GM23338 (cell line): ENCODE data around the gene TNFSF13B. TPM values are rescaled to one million over a fixed set of nuclear protein-coding genes. Genes with fewer than 3 reads are reported as not detected.
A peak's percentile ranks its signal among the peaks of the same experiment; 100 is the strongest.

ENCODE experiments used
- ATAC-seq: fragments of 200-7000 bp; cut with Tn5 transposase; 3 replicates; pipeline ENCODE4 v1.9.1; 2020
- DNase-seq: peaks from one replicate; pipeline ENCODE4 v3.0.0-alpha.2; 2015; ENCODE audit warnings: low spot score
- H2AFZ ChIP-seq: fragments of 200-600 bp; sonication (generic); 2 replicates; pipeline ENCODE4 v1.8.0; 2016; ENCODE audit warnings: antibody characterized with exemption, mild to moderate bottlenecking, moderate library complexity
- H3F3A ChIP-seq: fragments of 200-600 bp; sonication (generic); replicated peaks from 2 replicates; pipeline ENCODE4 v1.8.0; 2017; ENCODE audit warnings: antibody characterized with exemption, mixed run types, low read depth
- H3K27ac ChIP-seq: fragments of 200-600 bp; sonication (generic); 2 replicates; pipeline ENCODE4 v1.6.1; 2016; ENCODE audit warnings: low read depth
- H3K27me3 ChIP-seq: fragments of 200-600 bp; sonication (generic); 2 replicates; pipeline ENCODE4 v1.8.0; 2016; ENCODE audit warnings: mild to moderate bottlenecking, mixed run types, moderate library complexity; ENCODE audit not compliant: insufficient read depth
- H3K36me3 ChIP-seq: fragments of 200-600 bp; sonication (generic); 2 replicates; pipeline ENCODE4 v1.8.0; 2016; ENCODE audit warnings: mild to moderate bottlenecking; ENCODE audit not compliant: insufficient read depth
- H3K4me1 ChIP-seq: fragments of 200-600 bp; sonication (generic); 2 replicates; pipeline ENCODE4 v1.8.0; 2016; ENCODE audit warnings: mild to moderate bottlenecking, moderate library complexity; ENCODE audit not compliant: insufficient read depth
- H3K4me2 ChIP-seq: fragments of 200-600 bp; sonication (generic); 2 replicates; pipeline ENCODE4 v1.7.1; 2017; ENCODE audit warnings: mixed run types
- H3K4me3 ChIP-seq: fragments of 200-600 bp; sonication (generic); 2 replicates; pipeline ENCODE4 v1.6.1; 2016; ENCODE audit warnings: mixed run types
- H3K79me2 ChIP-seq: fragments of 200-600 bp; sonication (generic); replicated peaks from 2 replicates; pipeline ENCODE4 v1.8.0; 2017; ENCODE audit warnings: mild to moderate bottlenecking; ENCODE audit not compliant: insufficient read depth
- H3K9me2 ChIP-seq: fragments of 200-600 bp; sonication (generic); 2 replicates; pipeline ENCODE4 v1.8.0; 2017; ENCODE audit not compliant: insufficient read depth
- H4K20me1 ChIP-seq: fragments of 200-600 bp; sonication (generic); replicated peaks from 2 replicates; pipeline ENCODE4 v1.8.0; 2017; ENCODE audit warnings: mild to moderate bottlenecking; ENCODE audit not compliant: insufficient read depth
- H3K27ac Mint-ChIP-seq: 2 replicates; pipeline ENCODE4 v1.8.0; 2020; ENCODE audit warnings: inconsistent platforms, mild to moderate bottlenecking, moderate library complexity, mixed read lengths
- H3K27me3 Mint-ChIP-seq: 3 replicates; pipeline ENCODE4 v1.8.0; 2022; ENCODE audit warnings: low read depth, mild to moderate bottlenecking, moderate library complexity, mixed read lengths, inconsistent platforms; ENCODE audit not compliant: insufficient read depth, poor library complexity
- H3K36me3 Mint-ChIP-seq: 3 replicates; pipeline ENCODE4 v1.8.0; 2021; ENCODE audit warnings: low read depth, mild to moderate bottlenecking, inconsistent platforms, moderate library complexity, mixed read lengths
- H3K4me1 Mint-ChIP-seq: 3 replicates; pipeline ENCODE4 v1.8.0; 2020; ENCODE audit warnings: mild to moderate bottlenecking, inconsistent platforms, mixed read lengths
- H3K4me3 Mint-ChIP-seq: 3 replicates; pipeline ENCODE4 v1.8.0; 2021; ENCODE audit warnings: moderate library complexity, mild to moderate bottlenecking, inconsistent platforms, mixed read lengths
- H3K9me3 Mint-ChIP-seq: 3 replicates; pipeline ENCODE4 v1.8.0; 2020; ENCODE audit warnings: moderate library complexity, mild to moderate bottlenecking, inconsistent platforms, mixed read lengths
- CREB1 ChIP-seq: fragments of 250-450 bp; sonication (Bioruptor Pico); IDR thresholded peaks from 2 replicates; pipeline ENCODE4 v1.5.0; 2020; ENCODE audit warnings: low read depth, mild to moderate bottlenecking, moderate library complexity
- EZH2 ChIP-seq: fragments of 200-600 bp; sonication (generic); IDR thresholded peaks from one replicate; pipeline ENCODE4 v1.8.0; 2017; ENCODE audit warnings: antibody characterized with exemption, mild to moderate bottlenecking, low read depth; ENCODE audit not compliant: unreplicated experiment
- EZH2phosphoT487 ChIP-seq: fragments of 200-600 bp; sonication (generic); IDR thresholded peaks from one replicate; pipeline ENCODE4 v1.8.1; 2018; ENCODE audit warnings: antibody characterized with exemption; ENCODE audit not compliant: unreplicated experiment
- JUNB ChIP-seq: IDR thresholded peaks from one replicate; pipeline ENCODE4 v1.6.1; 2016; ENCODE audit warnings: antibody characterized with exemption; ENCODE audit not compliant: unreplicated experiment
- NANOG ChIP-seq: IDR thresholded peaks from 2 replicates; pipeline ENCODE4 v1.6.1; 2016; ENCODE audit warnings: antibody characterized with exemption, borderline replicate concordance
- POLR2AphosphoS5 ChIP-seq: IDR thresholded peaks from 2 replicates; pipeline ENCODE4 v1.6.1; 2016; ENCODE audit warnings: antibody characterized with exemption, low read depth
- STAT1 ChIP-seq: IDR thresholded peaks from one replicate; pipeline ENCODE4 v1.6.1; 2016; ENCODE audit warnings: antibody characterized with exemption; ENCODE audit not compliant: unreplicated experiment
- ZNF114 ChIP-seq: fragments of 250-450 bp; sonication (Bioruptor Pico); IDR thresholded peaks from 2 replicates; pipeline ENCODE4 v1.5.0; 2020; ENCODE audit warnings: mild to moderate bottlenecking, moderate library complexity
- ZNF331 ChIP-seq: fragments of 250-450 bp; sonication (Bioruptor Pico); IDR thresholded peaks from 2 replicates; pipeline ENCODE4 v1.5.0; 2020; ENCODE audit warnings: low read depth, mild to moderate bottlenecking, moderate library complexity
- polyA plus RNA-seq: library from polyadenylated mRNA; unstranded; fragments of >200 nt; fragmentation: Nextera tagmentation; extraction: Ambion mirVana; gene quantifications from 2 replicates; pipeline ENCODE4 v1.2.1, GENCODE V29; 2016
- total RNA-seq: library from RNA; depleted of rRNA; stranded (reverse); fragments of >200 nt; shearing (Covaris generic); gene quantifications from 2 replicates; pipeline ENCODE4 v1.2.3, GENCODE V29; 2014
- TF ChIP-seq, protein P1 (sequence below): IDR thresholded peaks from one replicate; pipeline ENCODE4 v1.6.1; 2018; ENCODE audit warnings: antibody characterized with exemption; ENCODE audit not compliant: unreplicated experiment
- TF ChIP-seq, protein P2 (sequence below), 2 experiments: fragments of 200-600 bp in 1 of 2; sonication (generic) in 1 of 2; conservative IDR thresholded peaks; 2 replicates each; pipeline versions ENCODE4 v1.5.1 to v1.6.1; 2016 to 2017; ENCODE audit warnings: antibody characterized with exemption in 2 of 2, low read depth in 2 of 2, mild to moderate bottlenecking in 2 of 2, moderate library complexity in 1 of 2
- TF ChIP-seq, protein P3 (sequence below): fragments of 250-450 bp; sonication (Bioruptor Pico); IDR thresholded peaks from 2 replicates; pipeline ENCODE4 v1.5.0; 2020; ENCODE audit warnings: mild to moderate bottlenecking, moderate library complexity
- TF ChIP-seq, protein P4 (sequence below): IDR thresholded peaks from 2 replicates; pipeline ENCODE4 v1.6.1; 2016; ENCODE audit warnings: antibody characterized with exemption

The TNFSF13B gene
- total and polyA plus RNA-seq, 2 experiments from 2014 or later: 0.10 to 0.55 TPM

DNA sequence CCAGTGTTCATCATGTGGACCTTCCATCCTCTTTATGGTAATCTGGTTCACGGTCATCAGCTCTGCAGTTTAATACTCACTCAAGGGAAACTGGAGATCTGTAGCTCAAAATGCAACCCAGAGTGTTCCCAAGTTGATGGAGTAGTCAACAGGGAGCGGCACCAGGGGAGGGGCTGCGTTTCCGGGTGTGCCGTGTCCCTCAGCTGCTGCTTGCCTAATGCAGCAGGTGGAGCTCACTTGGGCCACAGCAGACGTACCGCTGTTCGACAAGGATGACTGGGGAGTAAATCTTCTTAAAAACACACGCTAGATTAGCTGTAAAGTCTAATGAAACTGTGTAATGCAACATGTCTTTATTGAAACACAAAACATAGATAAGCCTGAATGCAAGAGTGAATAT is 81.1 kb downstream of the TNFSF13B start:
- Mint-ChIP-seq H3K27me3 (peaks cover 3% of the 10 kb centered on the region), H3K4me3 (no peak overlapping the region), H3K27ac (no peak overlapping the region), H3K4me1 (peaks cover 14% of the 10 kb centered on the region), H3K36me3 (no peaks in the 10 kb centered on the region), H3K9me3 (no peaks in the 10 kb centered on the region)
- Histone ChIP-seq H3K79me2 (no peaks in the 10 kb centered on the region), H3K36me3 (no peaks in the 10 kb centered on the region), H3K4me3 (no peak overlapping the region), H3K27ac (no peak overlapping the region), H3F3A (no peaks in the 10 kb centered on the region), H3K4me1 (no peaks in the 10 kb centered on the region), H3K9me2 (no peaks in the 10 kb centered on the region), H4K20me1 (no peaks in the 10 kb centered on the region), H2AFZ (peak overlapping the region; percentile 52; the same call in 1 of the 2 replicates), H3K27me3 (no peaks in the 10 kb centered on the region), H3K4me2 (no peak overlapping the region)
- DNase-seq (no peak), ATAC-seq (no peak)
- no peak for TF ChIP-seq POLR2AphosphoS5
- no peak for TF ChIP-seq EZH2phosphoT487
- no peak for TF ChIP-seq ZNF331
- TF ChIP-seq, protein P1, sequence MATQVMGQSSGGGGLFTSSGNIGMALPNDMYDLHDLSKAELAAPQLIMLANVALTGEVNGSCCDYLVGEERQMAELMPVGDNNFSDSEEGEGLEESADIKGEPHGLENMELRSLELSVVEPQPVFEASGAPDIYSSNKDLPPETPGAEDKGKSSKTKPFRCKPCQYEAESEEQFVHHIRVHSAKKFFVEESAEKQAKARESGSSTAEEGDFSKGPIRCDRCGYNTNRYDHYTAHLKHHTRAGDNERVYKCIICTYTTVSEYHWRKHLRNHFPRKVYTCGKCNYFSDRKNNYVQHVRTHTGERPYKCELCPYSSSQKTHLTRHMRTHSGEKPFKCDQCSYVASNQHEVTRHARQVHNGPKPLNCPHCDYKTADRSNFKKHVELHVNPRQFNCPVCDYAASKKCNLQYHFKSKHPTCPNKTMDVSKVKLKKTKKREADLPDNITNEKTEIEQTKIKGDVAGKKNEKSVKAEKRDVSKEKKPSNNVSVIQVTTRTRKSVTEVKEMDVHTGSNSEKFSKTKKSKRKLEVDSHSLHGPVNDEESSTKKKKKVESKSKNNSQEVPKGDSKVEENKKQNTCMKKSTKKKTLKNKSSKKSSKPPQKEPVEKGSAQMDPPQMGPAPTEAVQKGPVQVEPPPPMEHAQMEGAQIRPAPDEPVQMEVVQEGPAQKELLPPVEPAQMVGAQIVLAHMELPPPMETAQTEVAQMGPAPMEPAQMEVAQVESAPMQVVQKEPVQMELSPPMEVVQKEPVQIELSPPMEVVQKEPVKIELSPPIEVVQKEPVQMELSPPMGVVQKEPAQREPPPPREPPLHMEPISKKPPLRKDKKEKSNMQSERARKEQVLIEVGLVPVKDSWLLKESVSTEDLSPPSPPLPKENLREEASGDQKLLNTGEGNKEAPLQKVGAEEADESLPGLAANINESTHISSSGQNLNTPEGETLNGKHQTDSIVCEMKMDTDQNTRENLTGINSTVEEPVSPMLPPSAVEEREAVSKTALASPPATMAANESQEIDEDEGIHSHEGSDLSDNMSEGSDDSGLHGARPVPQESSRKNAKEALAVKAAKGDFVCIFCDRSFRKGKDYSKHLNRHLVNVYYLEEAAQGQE: no peak
- TF ChIP-seq NANOG: no peak
- TF ChIP-seq, protein P2, sequence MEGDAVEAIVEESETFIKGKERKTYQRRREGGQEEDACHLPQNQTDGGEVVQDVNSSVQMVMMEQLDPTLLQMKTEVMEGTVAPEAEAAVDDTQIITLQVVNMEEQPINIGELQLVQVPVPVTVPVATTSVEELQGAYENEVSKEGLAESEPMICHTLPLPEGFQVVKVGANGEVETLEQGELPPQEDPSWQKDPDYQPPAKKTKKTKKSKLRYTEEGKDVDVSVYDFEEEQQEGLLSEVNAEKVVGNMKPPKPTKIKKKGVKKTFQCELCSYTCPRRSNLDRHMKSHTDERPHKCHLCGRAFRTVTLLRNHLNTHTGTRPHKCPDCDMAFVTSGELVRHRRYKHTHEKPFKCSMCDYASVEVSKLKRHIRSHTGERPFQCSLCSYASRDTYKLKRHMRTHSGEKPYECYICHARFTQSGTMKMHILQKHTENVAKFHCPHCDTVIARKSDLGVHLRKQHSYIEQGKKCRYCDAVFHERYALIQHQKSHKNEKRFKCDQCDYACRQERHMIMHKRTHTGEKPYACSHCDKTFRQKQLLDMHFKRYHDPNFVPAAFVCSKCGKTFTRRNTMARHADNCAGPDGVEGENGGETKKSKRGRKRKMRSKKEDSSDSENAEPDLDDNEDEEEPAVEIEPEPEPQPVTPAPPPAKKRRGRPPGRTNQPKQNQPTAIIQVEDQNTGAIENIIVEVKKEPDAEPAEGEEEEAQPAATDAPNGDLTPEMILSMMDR (conservative IDR thresholded peaks at IDR 0.05; ENCODE audit: low read depth in 2 of 2): no peak
- no peak for TF ChIP-seq CREB1 (CRISPR knock-in tag)
- no peak for TF ChIP-seq EZH2
- TF ChIP-seq STAT1: no peak
- TF ChIP-seq, protein P3, sequence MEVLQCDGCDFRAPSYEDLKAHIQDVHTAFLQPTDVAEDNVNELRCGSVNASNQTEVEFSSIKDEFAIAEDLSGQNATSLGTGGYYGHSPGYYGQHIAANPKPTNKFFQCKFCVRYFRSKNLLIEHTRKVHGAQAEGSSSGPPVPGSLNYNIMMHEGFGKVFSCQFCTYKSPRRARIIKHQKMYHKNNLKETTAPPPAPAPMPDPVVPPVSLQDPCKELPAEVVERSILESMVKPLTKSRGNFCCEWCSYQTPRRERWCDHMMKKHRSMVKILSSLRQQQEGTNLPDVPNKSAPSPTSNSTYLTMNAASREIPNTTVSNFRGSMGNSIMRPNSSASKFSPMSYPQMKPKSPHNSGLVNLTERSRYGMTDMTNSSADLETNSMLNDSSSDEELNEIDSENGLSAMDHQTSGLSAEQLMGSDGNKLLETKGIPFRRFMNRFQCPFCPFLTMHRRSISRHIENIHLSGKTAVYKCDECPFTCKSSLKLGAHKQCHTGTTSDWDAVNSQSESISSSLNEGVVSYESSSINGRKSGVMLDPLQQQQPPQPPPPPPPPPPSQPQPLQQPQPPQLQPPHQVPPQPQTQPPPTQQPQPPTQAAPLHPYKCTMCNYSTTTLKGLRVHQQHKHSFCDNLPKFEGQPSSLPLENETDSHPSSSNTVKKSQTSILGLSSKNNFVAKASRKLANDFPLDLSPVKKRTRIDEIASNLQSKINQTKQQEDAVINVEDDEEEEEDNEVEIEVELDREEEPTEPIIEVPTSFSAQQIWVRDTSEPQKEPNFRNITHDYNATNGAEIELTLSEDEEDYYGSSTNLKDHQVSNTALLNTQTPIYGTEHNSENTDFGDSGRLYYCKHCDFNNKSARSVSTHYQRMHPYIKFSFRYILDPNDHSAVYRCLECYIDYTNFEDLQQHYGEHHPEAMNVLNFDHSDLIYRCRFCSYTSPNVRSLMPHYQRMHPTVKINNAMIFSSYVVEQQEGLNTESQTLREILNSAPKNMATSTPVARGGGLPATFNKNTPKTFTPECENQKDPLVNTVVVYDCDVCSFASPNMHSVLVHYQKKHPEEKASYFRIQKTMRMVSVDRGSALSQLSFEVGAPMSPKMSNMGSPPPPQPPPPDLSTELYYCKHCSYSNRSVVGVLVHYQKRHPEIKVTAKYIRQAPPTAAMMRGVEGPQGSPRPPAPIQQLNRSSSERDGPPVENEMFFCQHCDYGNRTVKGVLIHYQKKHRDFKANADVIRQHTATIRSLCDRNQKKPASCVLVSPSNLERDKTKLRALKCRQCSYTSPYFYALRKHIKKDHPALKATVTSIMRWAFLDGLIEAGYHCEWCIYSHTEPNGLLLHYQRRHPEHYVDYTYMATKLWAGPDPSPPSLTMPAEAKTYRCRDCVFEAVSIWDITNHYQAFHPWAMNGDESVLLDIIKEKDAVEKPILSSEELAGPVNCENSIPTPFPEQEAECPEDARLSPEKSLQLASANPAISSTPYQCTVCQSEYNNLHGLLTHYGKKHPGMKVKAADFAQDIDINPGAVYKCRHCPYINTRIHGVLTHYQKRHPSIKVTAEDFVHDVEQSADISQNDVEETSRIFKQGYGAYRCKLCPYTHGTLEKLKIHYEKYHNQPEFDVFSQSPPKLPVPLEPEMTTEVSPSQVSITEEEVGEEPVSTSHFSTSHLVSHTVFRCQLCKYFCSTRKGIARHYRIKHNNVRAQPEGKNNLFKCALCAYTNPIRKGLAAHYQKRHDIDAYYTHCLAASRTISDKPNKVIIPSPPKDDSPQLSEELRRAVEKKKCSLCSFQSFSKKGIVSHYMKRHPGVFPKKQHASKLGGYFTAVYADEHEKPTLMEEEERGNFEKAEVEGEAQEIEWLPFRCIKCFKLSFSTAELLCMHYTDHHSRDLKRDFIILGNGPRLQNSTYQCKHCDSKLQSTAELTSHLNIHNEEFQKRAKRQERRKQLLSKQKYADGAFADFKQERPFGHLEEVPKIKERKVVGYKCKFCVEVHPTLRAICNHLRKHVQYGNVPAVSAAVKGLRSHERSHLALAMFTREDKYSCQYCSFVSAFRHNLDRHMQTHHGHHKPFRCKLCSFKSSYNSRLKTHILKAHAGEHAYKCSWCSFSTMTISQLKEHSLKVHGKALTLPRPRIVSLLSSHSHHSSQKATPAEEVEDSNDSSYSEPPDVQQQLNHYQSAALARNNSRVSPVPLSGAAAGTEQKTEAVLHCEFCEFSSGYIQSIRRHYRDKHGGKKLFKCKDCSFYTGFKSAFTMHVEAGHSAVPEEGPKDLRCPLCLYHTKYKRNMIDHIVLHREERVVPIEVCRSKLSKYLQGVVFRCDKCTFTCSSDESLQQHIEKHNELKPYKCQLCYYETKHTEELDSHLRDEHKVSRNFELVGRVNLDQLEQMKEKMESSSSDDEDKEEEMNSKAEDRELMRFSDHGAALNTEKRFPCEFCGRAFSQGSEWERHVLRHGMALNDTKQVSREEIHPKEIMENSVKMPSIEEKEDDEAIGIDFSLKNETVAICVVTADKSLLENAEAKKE (CRISPR knock-in tag): no peak
- no peak for TF ChIP-seq ZNF114 (CRISPR knock-in tag)
- TF ChIP-seq, protein P4, sequence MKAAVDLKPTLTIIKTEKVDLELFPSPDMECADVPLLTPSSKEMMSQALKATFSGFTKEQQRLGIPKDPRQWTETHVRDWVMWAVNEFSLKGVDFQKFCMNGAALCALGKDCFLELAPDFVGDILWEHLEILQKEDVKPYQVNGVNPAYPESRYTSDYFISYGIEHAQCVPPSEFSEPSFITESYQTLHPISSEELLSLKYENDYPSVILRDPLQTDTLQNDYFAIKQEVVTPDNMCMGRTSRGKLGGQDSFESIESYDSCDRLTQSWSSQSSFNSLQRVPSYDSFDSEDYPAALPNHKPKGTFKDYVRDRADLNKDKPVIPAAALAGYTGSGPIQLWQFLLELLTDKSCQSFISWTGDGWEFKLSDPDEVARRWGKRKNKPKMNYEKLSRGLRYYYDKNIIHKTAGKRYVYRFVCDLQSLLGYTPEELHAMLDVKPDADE: no peak
- TF ChIP-seq JUNB: no peak
